Stimulated activated naive B cell treated with anti-CD40 and anti-IgM and Interleukin-4, amounts not matched to agents 10 μg/mL and 1 μg/mL and 100 μg/mL, for 72 hours (primary cell): Measurements from ENCODE around the gene PTPN5.
A peak's percentile ranks its signal among the peaks of the same experiment; 100 is the strongest.

Experiments used
- ATAC-seq, 2 donors: fragments of 150-1000 bp; cut with Tn5 transposase; replicated peaks; 2 replicates each; pipeline ENCODE4 v1.10.0; 2021; ENCODE audit warnings: moderate library complexity in 1 of 2
- DNase-seq: peaks from one replicate; pipeline ENCODE4 v3.0.0; 2021
- H3K27ac Mint-ChIP-seq: one replicate; pipeline ENCODE4 v1.8.0; 2022; ENCODE audit warnings: mild to moderate bottlenecking, mixed read lengths
- H3K27me3 Mint-ChIP-seq, 2 donors: one replicate each; pipeline ENCODE4 v1.8.0; 2022; ENCODE audit warnings: mixed read lengths in 2 of 2
- H3K36me3 Mint-ChIP-seq, 2 donors: one replicate each; pipeline ENCODE4 v1.8.0; 2022; ENCODE audit warnings: mixed read lengths in 2 of 2, mild to moderate bottlenecking in 1 of 2
- H3K4me1 Mint-ChIP-seq, 2 donors: one replicate each; pipeline ENCODE4 v1.8.0; 2022; ENCODE audit warnings: mixed read lengths in 2 of 2, mild to moderate bottlenecking in 1 of 2
- H3K4me3 Mint-ChIP-seq, 2 donors: one replicate each; pipeline ENCODE4 v1.8.0; 2022; ENCODE audit warnings: mild to moderate bottlenecking in 2 of 2, mixed read lengths in 2 of 2, moderate library complexity in 1 of 2
- H3K9me3 Mint-ChIP-seq, 2 donors: one replicate each; pipeline ENCODE4 v1.8.0; 2022; ENCODE audit warnings: mixed read lengths in 2 of 2, mild to moderate bottlenecking in 1 of 2

PTPN5 gene

GRCh38 chr11:18780896-18781295 lies 10.7 kb downstream of the PTPN5 start:
- Mint-ChIP-seq H3K4me3 (no peak overlapping the region), H3K36me3 (no peaks in the 10 kb centered on the region), H3K4me1 (no peaks in the 10 kb centered on the region), H3K27ac (no peak overlapping the region), H3K27me3 (no peaks in the 10 kb centered on the region), H3K9me3 (no peaks in the 10 kb centered on the region)
- no peak for DNase-seq
- ATAC-seq, result no peak

GRCh38 chr11:18780329-18780728 lies 11.3 kb downstream of the PTPN5 start:
- no peak overlapping the region for H3K4me3 Mint-ChIP-seq
- ATAC-seq (no peak), DNase-seq (no peak)
- H3K36me3 Mint-ChIP-seq, result no peaks in the 10 kb centered on the region
- H3K27ac Mint-ChIP-seq, result peak overlapping the region; percentile 51
- H3K27me3 Mint-ChIP-seq, result no peaks in the 10 kb centered on the region
- H3K4me1 Mint-ChIP-seq, result no peaks in the 10 kb centered on the region
- H3K9me3 Mint-ChIP-seq, result no peaks in the 10 kb centered on the region

- H3K9me3 Mint-ChIP-seq, result no peaks in the 10 kb centered on the region
- H3K4me1 Mint-ChIP-seq, result no peaks in the 10 kb centered on the region
- ATAC-seq (no peak), DNase-seq (no peak)
- no peak overlapping the region for H3K4me3 Mint-ChIP-seq
- H3K27ac Mint-ChIP-seq, result no peak overlapping the region
- H3K36me3 Mint-ChIP-seq, result no peaks in the 10 kb centered on the region
- H3K27me3 Mint-ChIP-seq, result no peaks in the 10 kb centered on the region
Observed at GRCh38 chr11:18778468-18778867, 13.1 kb downstream of the PTPN5 start.

- Mint-ChIP-seq H3K4me1 (peaks cover 0 to 7% of the 10 kb centered on the region in 2 donors), H3K27me3 (peaks cover 14% of the 10 kb centered on the region in 2 donors), H3K9me3 (no peaks in the 10 kb centered on the region), H3K4me3 (no peak overlapping the region), H3K27ac (no peak overlapping the region), H3K36me3 (no peaks in the 10 kb centered on the region)
- DNase-seq, result no peak
- ATAC-seq, result peak; percentile 25 to 31
Observed at GRCh38 chr11:18776324-18776723, 15.3 kb downstream of the PTPN5 start.

- H3K36me3 Mint-ChIP-seq, result no peaks in the 10 kb centered on the region
- DNase-seq, result peak; percentile 45
- peak; percentile 82 to 90 for ATAC-seq
- H3K4me3 Mint-ChIP-seq, result no peak overlapping the region
- H3K27ac Mint-ChIP-seq, result no peak overlapping the region
- H3K27me3 Mint-ChIP-seq, result peaks cover 17 to 18% of the 10 kb centered on the region in 2 donors
- H3K9me3 Mint-ChIP-seq, result no peaks in the 10 kb centered on the region
- H3K4me1 Mint-ChIP-seq, result peaks cover 4 to 10% of the 10 kb centered on the region in 2 donors
Observed at GRCh38 chr11:18775492-18776292, 15.9 kb downstream of the PTPN5 start.

GRCh38 chr11:18774801-18775200 lies 16.8 kb downstream of the PTPN5 start:
- H3K36me3 Mint-ChIP-seq, result no peaks in the 10 kb centered on the region
- peaks cover 8 to 12% of the 10 kb centered on the region in 2 donors for H3K4me1 Mint-ChIP-seq
- ATAC-seq (no peak), DNase-seq (no peak)
- H3K9me3 Mint-ChIP-seq, result no peaks in the 10 kb centered on the region
- no peak overlapping the region for H3K27ac Mint-ChIP-seq
- H3K4me3 Mint-ChIP-seq, result no peak overlapping the region
- peaks cover 17 to 18% of the 10 kb centered on the region in 2 donors for H3K27me3 Mint-ChIP-seq

- Mint-ChIP-seq H3K4me1 (peaks cover 19 to 20% of the 10 kb centered on the region in 2 donors), H3K27me3 (peaks cover 17 to 18% of the 10 kb centered on the region in 2 donors), H3K4me3 (no peak overlapping the region), H3K27ac (no peak overlapping the region), H3K36me3 (no peaks in the 10 kb centered on the region), H3K9me3 (no peaks in the 10 kb centered on the region)
- no peak for ATAC-seq
- no peak for DNase-seq
Observed at GRCh38 chr11:18773681-18774080, 17.9 kb downstream of the PTPN5 start.

- ATAC-seq (no peak), DNase-seq (no peak)
- no peak overlapping the region for H3K4me3 Mint-ChIP-seq
- H3K27ac Mint-ChIP-seq, result no peak overlapping the region
- H3K9me3 Mint-ChIP-seq, result no peaks in the 10 kb centered on the region
- H3K4me1 Mint-ChIP-seq, result peaks cover 25 to 26% of the 10 kb centered on the region in 2 donors
- peaks cover 17 to 18% of the 10 kb centered on the region in 2 donors for H3K27me3 Mint-ChIP-seq
- peaks cover 0 to 3% of the 10 kb centered on the region in 2 donors for H3K36me3 Mint-ChIP-seq
Observed at GRCh38 chr11:18773104-18773503, 18.5 kb downstream of the PTPN5 start.

GRCh38 chr11:18772211-18772610 lies 19.4 kb downstream of the PTPN5 start:
- Mint-ChIP-seq H3K27me3 (peaks cover 18 to 20% of the 10 kb centered on the region in 2 donors), H3K4me1 (peaks cover 32 to 34% of the 10 kb centered on the region in 2 donors), H3K4me3 (no peak overlapping the region), H3K27ac (no peak overlapping the region), H3K9me3 (no peaks in the 10 kb centered on the region), H3K36me3 (peaks cover 0 to 3% of the 10 kb centered on the region in 2 donors)
- ATAC-seq (no peak), DNase-seq (no peak)

- peaks cover 18 to 21% of the 10 kb centered on the region in 2 donors for H3K27me3 Mint-ChIP-seq
- H3K27ac Mint-ChIP-seq, result no peak overlapping the region
- ATAC-seq (no peak), DNase-seq (no peak)
- no peaks in the 10 kb centered on the region for H3K9me3 Mint-ChIP-seq
- no peak overlapping the region for H3K4me3 Mint-ChIP-seq
- H3K36me3 Mint-ChIP-seq, result peaks cover 0 to 3% of the 10 kb centered on the region in 2 donors
- peaks cover 32 to 37% of the 10 kb centered on the region in 2 donors for H3K4me1 Mint-ChIP-seq
Observed at GRCh38 chr11:18771266-18772035, 20.1 kb downstream of the PTPN5 start.

- Mint-ChIP-seq H3K27me3 (peaks cover 21 to 23% of the 10 kb centered on the region in 2 donors), H3K4me3 (no peak overlapping the region), H3K36me3 (peaks cover 0 to 3% of the 10 kb centered on the region in 2 donors), H3K27ac (peak overlapping the region; percentile 7), H3K9me3 (no peaks in the 10 kb centered on the region), H3K4me1 (peaks cover 32 to 37% of the 10 kb centered on the region in 2 donors)
- DNase-seq (no peak), ATAC-seq (no peak)
Observed at GRCh38 chr11:18770479-18771125, 21.0 kb downstream of the PTPN5 start.

- Mint-ChIP-seq H3K4me3 (peak overlapping the region in 1 of 2 donors; percentile 33), H3K4me1 (peaks cover 34 to 37% of the 10 kb centered on the region in 2 donors), H3K27me3 (peaks cover 27 to 29% of the 10 kb centered on the region in 2 donors), H3K27ac (peak overlapping the region; percentile 91), H3K36me3 (peaks cover 0 to 3% of the 10 kb centered on the region in 2 donors), H3K9me3 (no peaks in the 10 kb centered on the region)
- ATAC-seq (peak; percentile 45 to 62), DNase-seq (peak; percentile 37)
Observed at GRCh38 chr11:18769802-18770456, 21.7 kb downstream of the PTPN5 start.

- no peak for DNase-seq
- peaks cover 0 to 3% of the 10 kb centered on the region in 2 donors for H3K36me3 Mint-ChIP-seq
- peaks cover 27 to 29% of the 10 kb centered on the region in 2 donors for H3K27me3 Mint-ChIP-seq
- ATAC-seq, result no peak
- H3K4me1 Mint-ChIP-seq, result peaks cover 37 to 40% of the 10 kb centered on the region in 2 donors
- peak overlapping the region; percentile 14 to 77 for H3K4me3 Mint-ChIP-seq
- no peaks in the 10 kb centered on the region for H3K9me3 Mint-ChIP-seq
- H3K27ac Mint-ChIP-seq, result peak overlapping the region; percentile 95
Observed at GRCh38 chr11:18768978-18769377, 22.6 kb downstream of the PTPN5 start.

- peak overlapping the region; percentile 95 for H3K27ac Mint-ChIP-seq
- peaks cover 27 to 29% of the 10 kb centered on the region in 2 donors for H3K27me3 Mint-ChIP-seq
- DNase-seq (peak; percentile 53), ATAC-seq (peak; percentile 85 to 89)
- H3K4me3 Mint-ChIP-seq, result peak overlapping the region; percentile 71 to 77
- peaks cover 0 to 3% of the 10 kb centered on the region in 2 donors for H3K36me3 Mint-ChIP-seq
- H3K9me3 Mint-ChIP-seq, result no peaks in the 10 kb centered on the region
- peaks cover 40 to 41% of the 10 kb centered on the region in 2 donors for H3K4me1 Mint-ChIP-seq
Observed at GRCh38 chr11:18768472-18768901, 23.1 kb downstream of the PTPN5 start.
